Measurements from ENCODE around the gene FBXL7. TPM values are rescaled to one million over a fixed set of nuclear protein-coding genes. Genes with fewer than 3 reads are reported as not detected.

FBXL7 gene
- total and polyA plus RNA-seq, 2 donors (not counting 3 experiments of a cell fraction or from before 2014, with no cell fraction given) = 23.5 to 32.2 TPM

DNA sequence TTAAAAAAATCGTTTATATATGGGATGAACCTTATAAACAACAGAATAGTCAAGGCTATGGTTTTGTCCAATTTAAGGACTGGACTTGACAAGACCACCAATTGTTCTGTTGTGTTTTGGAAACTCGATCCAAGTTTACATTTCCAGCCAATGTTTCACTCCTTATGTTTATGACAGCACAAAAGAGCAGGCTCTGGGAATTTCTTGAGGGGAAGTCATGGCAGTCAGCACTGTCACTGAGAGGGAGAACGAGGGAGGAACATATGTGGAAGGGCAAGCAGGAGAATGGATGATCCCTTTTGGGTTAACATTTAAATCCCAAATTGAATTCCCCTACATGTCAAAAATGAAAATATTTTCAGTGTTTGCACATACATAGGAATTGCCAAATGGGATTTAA lies 387.1 kb downstream of the FBXL7 start:
- Histone ChIP-seq H3K4me1 (ENCODE audit: control insufficient read depth, extremely low read depth, insufficient read depth, low read length) (no peaks in the 10 kb centered on the region), H3K27ac (ENCODE audit: insufficient read depth, low read depth, low read length) (no peak overlapping the region), H3K4me3 (replicated peaks in 1 of 3; ENCODE audit: insufficient read depth in 1 of 3, low read depth in 1 of 3, low read length in 3 of 3) (no peak overlapping the region), H3K27me3 (ENCODE audit: control insufficient read depth in 2 of 2, insufficient read depth in 2 of 2, low read length in 2 of 2) (no peaks in the 10 kb centered on the region), H3K9me1 (replicated peaks; ENCODE audit: control insufficient read depth, extremely low read depth, insufficient read depth, low read length) (no peaks in the 10 kb centered on the region), H3K79me2 (ENCODE audit: control insufficient read depth, insufficient read depth, low read length) (no peaks in the 10 kb centered on the region), H2AFZ (ENCODE audit: low read depth, low read length) (no peak overlapping the region), H4K20me1 (replicated peaks; ENCODE audit: control insufficient read depth, extremely low read depth, insufficient read depth, low read length) (peaks cover 2% of the 10 kb centered on the region), H3K4me2 (ENCODE audit: insufficient read depth, low read length) (no peak overlapping the region), H3K9ac (replicated peaks; ENCODE audit: extremely low read depth, insufficient read depth, low read length) (no peak overlapping the region), H3K36me3 (ENCODE audit: control insufficient read depth in 2 of 2, extremely low read depth in 1 of 2, insufficient read depth in 2 of 2, low read length in 2 of 2) (no peaks in the 10 kb centered on the region), H3K9me3 (replicated peaks; ENCODE audit: control insufficient read depth, insufficient read depth, low read length) (no peaks in the 10 kb centered on the region)
- intact Hi-C loops (cut with micrococcal nuclease) = no loop called here
- ChIA-PET POLR2A (no interaction called here), CTCF (no interaction called here)
- dilution Hi-C loops (cut with MboI; ENCODE audit: extremely low pct_ligation_motif_present, low sequenced_read_pairs) = no loop called here
- FAIRE-seq (no peak), DNase-seq (ENCODE audit: low read depth, low spot score) (no peak)
- no TSS peak for BruUV-seq (replicated peaks)
- TF ChIP-seq FOS (IDR thresholded peaks at IDR 0.05; ENCODE audit: borderline replicate concordance, insufficient read depth, low read length) (no peak), POLR2AphosphoS5 (IDR thresholded peaks at IDR 0.05; ENCODE audit: insufficient read depth, low read depth, low read length) (no peak), JUN (IDR thresholded peaks at IDR 0.05; ENCODE audit: borderline replicate concordance, insufficient read depth, insufficient read length, low read depth) (no peak), EZH2 (IDR thresholded peaks at IDR 0.05; ENCODE audit: borderline replicate concordance, low read depth, low read length, severe bottlenecking) (no peak), GATA2 (IDR thresholded peaks at IDR 0.05; ENCODE audit: insufficient read depth, insufficient read length, low read depth, low read length) (no peak), POLR2A (IDR thresholded peaks at IDR 0.05; ENCODE audit: low read depth, low read length) (no peak), CTCF (IDR thresholded peaks at IDR 0.05; ENCODE audit: extremely low read depth in 1 of 2, insufficient read depth in 1 of 2, low read depth in 1 of 2, low read length in 2 of 2) (no peak), MYC (IDR thresholded peaks at IDR 0.05; ENCODE audit: low read depth, low read length) (no peak)
- TF ChIP-seq, protein P1, sequence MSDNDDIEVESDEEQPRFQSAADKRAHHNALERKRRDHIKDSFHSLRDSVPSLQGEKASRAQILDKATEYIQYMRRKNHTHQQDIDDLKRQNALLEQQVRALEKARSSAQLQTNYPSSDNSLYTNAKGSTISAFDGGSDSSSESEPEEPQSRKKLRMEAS (IDR thresholded peaks at IDR 0.05; ENCODE audit: insufficient read depth, insufficient read length) = no peak

All from endothelial cell of umbilical vein (primary cell).